Adrenal gland (tissue), 12 donors: Measurements from ENCODE around the gene SKOR1. TPM values are rescaled to one million over a fixed set of nuclear protein-coding genes. Genes with fewer than 3 reads are reported as not detected.

Experiments
- DNase-seq, 7 donors: peaks; one replicate each; pipeline ENCODE4 v3.0.0-alpha.2; 2019 to 2020
- H3K27ac ChIP-seq, 5 donors: fragments of 200-600 bp; sonication (generic) in 4 of 5; 1 replicate in 3 of 5; 2 replicates in 2 of 5; pipeline versions ENCODE4 v1.5.1 to v1.8.0; 2016 to 2020; ENCODE audit warnings: mild to moderate bottlenecking in 1 of 5
- H3K27me3 ChIP-seq: fragments of 200-600 bp; 2 replicates; pipeline ENCODE4 v1.8.0; 2021
- H3K36me3 ChIP-seq, 2 donors: fragments of 200-600 bp; replicated peaks in 1 of 2; 1 replicate in 1 of 2; 2 replicates in 1 of 2; pipeline versions ENCODE4 v1.5.1 to v1.8.0; 2018 to 2022
- H3K4me1 ChIP-seq, 2 donors: fragments of 200-600 bp; replicated peaks in 1 of 2; 1 replicate in 1 of 2; 2 replicates in 1 of 2; pipeline versions ENCODE4 v1.5.1 to v1.8.0; 2018 to 2021
- H3K4me3 ChIP-seq, 4 donors: fragments of 200-600 bp; sonication (generic) in 3 of 4; one replicate each; pipeline ENCODE4 v1.5.1; 2016 to 2018
- H3K9me3 ChIP-seq, 3 donors: fragments of 200-600 bp; sonication (generic) in 1 of 3; replicated peaks in 1 of 3; 1 replicate in 2 of 3; 2 replicates in 1 of 3; pipeline versions ENCODE4 v1.5.1 to v1.8.0; 2016 to 2021
- POLR2A ChIP-seq, 2 donors: fragments of 450-650 bp; IDR thresholded peaks; one replicate each; pipeline ENCODE4 v1.6.1; 2017; ENCODE audit warnings: antibody characterized with exemption in 2 of 2, mild to moderate bottlenecking in 2 of 2, moderate library complexity in 1 of 2
- WGBS, 4 donors: extraction: QIAGEN DNeasy Blood & Tissue Kit in 2 of 4; methylation state at CpG; one replicate each; pipeline versions ENCODE4 v1.1.5 to v1.1.7; 2013 to 2017; 5-methylcytosine and 5-hydroxymethylcytosine counted together
- intact Hi-C, 2 donors: fragments of 100-400 bp; cut with DNase I; formaldehyde crosslinking; loops; one replicate each; pipeline versions ENCODE4 v1.14.1 to v1.15.0; 2022 to 2023
- polyA plus RNA-seq, 3 donors: library from polyadenylated mRNA; stranded (reverse); fragments of 200-250 nt in 2 of 3; fragments of 350-450 nt in 1 of 3; fragmentation: Illumina TruSeq in 1 of 3; extraction: RNeasy Lipid Tissue Mini Kit (QIAGEN cat#74804) in 1 of 3; gene quantifications; one replicate each; pipeline ENCODE4 v1.2.3, GENCODE V29; 2013 to 2014
- total RNA-seq, 9 donors: library from RNA; depleted of rRNA in 4 of 9; stranded (reverse); fragments of >200 nt in 4 of 9; fragments of 120-200 nt in 1 of 9; fragmentation: NEBNext Ultra II Directional in 1 of 9; extraction: Animal tissue kit (Norgen Biotek cat#: 25700) in 1 of 9; gene quantifications; one replicate each; pipeline versions ENCODE4 v1.1.0 to v1.2.4, GENCODE V29; 2013 to 2023
- TF ChIP-seq, protein P1 (sequence below), 6 experiments: fragments of 450-650 bp in 4 of 6; fragments of 200-600 bp in 2 of 6; sonication (generic) in 1 of 6; IDR thresholded peaks; 1 replicate in 5 of 6; 2 replicates in 1 of 6; pipeline versions ENCODE4 v1.5.1 to v1.8.0; 2016 to 2021; ENCODE audit warnings: antibody characterized with exemption in 6 of 6, mild to moderate bottlenecking in 2 of 6, moderate library complexity in 1 of 6
- donor health status: healthy with polysubstance abuse.
- donor health status: Bipolar disorder and iron deficiency.
- donor health status: DM: yes; HTN: yes; CAD: no.
- donor health status: DM: no; HTN: no; CAD: no.
- donor health status: DM: no; HTN: no; CAD: no.
- donor health status: DM: yes; HTN: yes; CAD: no.

The SKOR1 gene
- total and polyA plus RNA-seq, 12 donors, result 0.17 to 1.3 (median 0.53) TPM; not detected in 1

DNA sequence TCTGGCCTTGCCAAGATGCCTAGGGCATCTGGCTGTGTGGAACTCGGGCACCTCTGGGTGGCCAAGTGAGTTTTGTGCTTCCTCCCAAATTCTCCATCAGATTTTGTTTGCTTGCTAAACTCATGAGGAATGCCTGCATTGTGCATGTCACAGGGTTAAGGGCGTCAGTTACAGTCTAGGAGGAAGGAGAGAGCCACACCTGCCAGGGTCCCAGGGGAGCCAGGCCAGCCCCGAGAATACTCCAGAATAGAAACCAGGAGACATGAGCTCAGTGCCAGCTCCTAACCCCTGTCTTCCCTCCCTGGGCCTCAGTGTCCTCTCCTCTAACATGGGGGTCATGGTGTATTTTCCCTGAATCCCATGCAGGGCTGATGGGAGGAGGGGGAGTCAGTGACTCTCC lies 22.0 kb upstream of the SKOR1 start:
- WGBS, 4 donors, result 76 to 86% (median 83%) methylated on average over 3 of the region's 3 CpGs
- no peaks in the 10 kb centered on the region for H3K4me1 ChIP-seq
- intact Hi-C loops, result no loop called here
- no peaks in the 10 kb centered on the region for H3K9me3 ChIP-seq
- TF ChIP-seq POLR2A (IDR thresholded peaks at IDR 0.05), result no peak
- TF ChIP-seq, protein P1, sequence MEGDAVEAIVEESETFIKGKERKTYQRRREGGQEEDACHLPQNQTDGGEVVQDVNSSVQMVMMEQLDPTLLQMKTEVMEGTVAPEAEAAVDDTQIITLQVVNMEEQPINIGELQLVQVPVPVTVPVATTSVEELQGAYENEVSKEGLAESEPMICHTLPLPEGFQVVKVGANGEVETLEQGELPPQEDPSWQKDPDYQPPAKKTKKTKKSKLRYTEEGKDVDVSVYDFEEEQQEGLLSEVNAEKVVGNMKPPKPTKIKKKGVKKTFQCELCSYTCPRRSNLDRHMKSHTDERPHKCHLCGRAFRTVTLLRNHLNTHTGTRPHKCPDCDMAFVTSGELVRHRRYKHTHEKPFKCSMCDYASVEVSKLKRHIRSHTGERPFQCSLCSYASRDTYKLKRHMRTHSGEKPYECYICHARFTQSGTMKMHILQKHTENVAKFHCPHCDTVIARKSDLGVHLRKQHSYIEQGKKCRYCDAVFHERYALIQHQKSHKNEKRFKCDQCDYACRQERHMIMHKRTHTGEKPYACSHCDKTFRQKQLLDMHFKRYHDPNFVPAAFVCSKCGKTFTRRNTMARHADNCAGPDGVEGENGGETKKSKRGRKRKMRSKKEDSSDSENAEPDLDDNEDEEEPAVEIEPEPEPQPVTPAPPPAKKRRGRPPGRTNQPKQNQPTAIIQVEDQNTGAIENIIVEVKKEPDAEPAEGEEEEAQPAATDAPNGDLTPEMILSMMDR (IDR thresholded peaks at IDR 0.05), result no peak
- DNase-seq, result peak in 2 of 7 donors; percentile 9 to 30
- H3K27ac ChIP-seq, result no peak overlapping the region
- no peaks in the 10 kb centered on the region for H3K36me3 ChIP-seq
- no peak overlapping the region for H3K4me3 ChIP-seq
- no peaks in the 10 kb centered on the region for H3K27me3 ChIP-seq

DNA sequence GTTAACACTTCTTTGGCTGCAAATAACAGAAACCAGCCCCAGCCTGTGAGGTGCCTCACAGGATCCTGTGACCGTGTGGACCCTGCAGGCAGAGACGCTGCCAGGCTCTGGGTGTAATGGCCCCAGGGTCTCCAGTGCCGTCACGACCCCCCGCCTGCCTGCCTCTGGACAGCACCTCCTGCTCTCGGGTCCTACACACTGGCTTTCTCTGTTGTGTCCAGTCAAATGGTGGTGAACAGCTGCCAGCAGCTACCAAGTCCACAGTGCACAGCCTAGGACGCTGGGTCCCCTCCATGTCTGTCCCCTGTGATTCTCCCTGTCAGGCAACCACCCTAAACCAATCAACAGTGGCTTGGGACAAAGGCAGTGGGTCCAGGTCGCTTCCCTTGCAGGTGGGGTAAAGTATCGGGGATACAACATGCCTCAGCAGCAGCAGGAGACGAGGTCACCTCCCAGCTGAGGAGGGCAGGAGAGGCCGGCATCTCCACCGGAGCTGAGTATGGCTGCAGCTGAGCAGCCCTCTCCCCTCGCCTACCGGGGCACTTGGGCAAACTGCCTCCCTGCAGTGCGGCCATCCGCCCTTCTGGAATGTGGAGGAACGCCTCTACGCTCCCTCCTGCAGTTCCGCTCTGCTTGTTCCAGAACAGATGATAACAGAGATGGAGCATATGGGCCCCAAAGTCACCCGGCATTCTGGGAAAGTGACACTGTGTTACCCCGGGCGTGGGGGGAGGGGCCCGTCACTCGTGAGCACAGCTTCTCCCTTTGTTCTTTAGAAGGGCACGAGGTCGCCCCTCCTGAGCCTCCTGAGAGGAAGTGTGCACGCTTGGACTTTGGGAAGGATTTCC lies 21.1 kb upstream of the SKOR1 start:
- WGBS, 4 donors, result 75 to 86% (median 82%) methylated on average over 11 to 27 of the region's 27 CpGs
- Histone ChIP-seq H3K36me3 (no peaks in the 10 kb centered on the region), H3K4me3 (no peak overlapping the region), H3K4me1 (no peaks in the 10 kb centered on the region), H3K27ac (peak overlapping the region in 1 of 5 donors; percentile 22), H3K27me3 (no peaks in the 10 kb centered on the region), H3K9me3 (no peaks in the 10 kb centered on the region)
- intact Hi-C loops, result no loop called here
- DNase-seq, result peak in 4 of 7 donors; percentile 31 to 42 (median 38)
- no peak for TF ChIP-seq POLR2A (IDR thresholded peaks at IDR 0.05)
- TF ChIP-seq, protein P1 (IDR thresholded peaks at IDR 0.05), result no peak

DNA sequence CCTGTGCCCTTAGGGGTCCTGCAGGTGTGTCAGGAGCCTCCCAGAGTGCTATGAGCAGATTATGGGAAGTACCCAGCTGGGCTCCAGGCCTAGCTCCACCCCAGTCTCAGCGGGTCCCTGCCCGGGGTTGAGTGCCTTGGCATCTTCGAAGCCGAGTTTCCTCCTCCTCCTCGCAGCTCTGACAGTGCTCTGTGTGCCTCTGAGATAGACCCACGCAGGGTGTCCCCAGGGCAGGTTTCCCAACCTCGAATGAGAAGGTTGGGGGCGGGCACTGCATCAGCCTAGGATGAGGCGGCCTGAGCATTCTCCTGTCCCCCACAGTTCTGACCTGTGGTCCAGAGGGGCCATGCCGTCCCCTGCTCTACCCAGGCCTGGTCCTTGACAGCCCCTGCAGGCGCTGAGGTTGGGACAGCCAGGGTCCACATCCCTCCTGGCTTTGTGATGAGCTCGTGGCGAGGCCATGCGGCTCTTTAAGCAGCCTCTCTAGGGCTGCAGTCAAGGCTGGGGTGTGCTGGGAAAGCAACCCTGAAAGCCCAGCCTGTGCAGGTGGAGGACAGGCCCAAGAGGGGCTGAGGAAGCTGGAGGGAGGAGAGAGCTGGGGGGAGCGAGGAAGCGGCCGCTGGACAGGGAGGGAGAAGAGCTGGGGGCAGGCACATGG lies 20.2 kb upstream of the SKOR1 start:
- intact Hi-C loops, result no loop called here
- Histone ChIP-seq H3K36me3 (no peaks in the 10 kb centered on the region), H3K27ac (peak overlapping the region in 1 of 5 donors; percentile 22), H3K9me3 (no peaks in the 10 kb centered on the region), H3K4me1 (no peaks in the 10 kb centered on the region), H3K27me3 (no peaks in the 10 kb centered on the region), H3K4me3 (no peak overlapping the region)
- 80 to 89% (median 84%) methylated on average over 5 to 17 of the region's 17 CpGs for WGBS, 4 donors
- peak in 1 of 7 donors; percentile 14 for DNase-seq
- TF ChIP-seq, protein P1 (IDR thresholded peaks at IDR 0.05), result no peak
- no peak for TF ChIP-seq POLR2A (IDR thresholded peaks at IDR 0.05)

DNA sequence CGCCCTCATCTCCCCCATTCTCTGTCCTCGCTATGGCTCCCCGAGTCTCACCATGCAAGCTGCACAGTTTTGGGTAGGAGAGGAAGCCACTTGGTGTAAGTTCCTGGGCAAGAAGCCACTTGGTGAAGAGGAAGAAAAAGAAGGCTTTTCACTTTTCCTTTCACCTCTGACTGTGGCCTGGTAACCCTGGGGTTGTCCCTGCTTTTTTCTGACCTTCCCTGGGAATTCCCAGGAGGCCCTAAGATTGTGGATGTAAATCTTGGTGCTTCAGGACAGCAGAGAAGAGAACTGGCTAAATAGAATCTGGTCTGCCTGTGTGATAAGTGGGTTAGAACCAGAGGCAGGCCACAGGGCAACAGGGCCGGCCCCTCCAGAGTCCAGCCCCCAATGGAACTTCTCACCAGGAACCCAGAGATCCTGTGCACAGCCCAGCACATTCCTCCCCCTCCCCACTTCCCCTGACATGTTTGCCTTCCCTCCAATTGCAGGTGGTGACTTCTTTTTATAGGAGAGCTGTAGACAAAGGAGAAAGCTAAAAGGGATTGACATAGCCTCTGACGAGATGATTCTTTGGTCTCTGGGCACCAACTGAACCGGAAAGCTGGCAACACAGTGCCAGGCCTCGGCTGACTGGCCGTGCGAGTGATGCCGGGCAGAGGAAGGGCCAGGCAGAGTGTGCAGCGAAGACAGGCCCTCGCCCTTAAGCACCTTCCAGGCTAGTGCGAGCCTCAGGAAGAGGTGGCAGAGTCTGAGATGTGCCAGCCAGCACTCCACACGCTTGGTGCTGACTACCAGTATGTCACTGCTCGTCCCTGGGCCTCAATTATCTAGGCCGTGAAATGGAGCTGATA lies 19.4 kb upstream of the SKOR1 start:
- intact Hi-C loops, result no loop called here
- Histone ChIP-seq H3K27me3 (no peaks in the 10 kb centered on the region), H3K27ac (no peak overlapping the region), H3K9me3 (no peaks in the 10 kb centered on the region), H3K4me3 (no peak overlapping the region), H3K4me1 (no peaks in the 10 kb centered on the region), H3K36me3 (no peaks in the 10 kb centered on the region)
- WGBS, 4 donors, result 84 to 94% (median 87%) methylated on average over 15 to 16 of the region's 16 CpGs
- DNase-seq, result no peak
- no peak for TF ChIP-seq POLR2A (IDR thresholded peaks at IDR 0.05)
- TF ChIP-seq, protein P1 (IDR thresholded peaks at IDR 0.05), result no peak
